Measurements from ENCODE around the gene METTL4. TPM values are rescaled to one million over a fixed set of nuclear protein-coding genes. Genes with fewer than 3 reads are reported as not detected.

The METTL4 gene
- total RNA-seq, 1 experiment from 2014 or later, result 23.9 TPM

DNA sequence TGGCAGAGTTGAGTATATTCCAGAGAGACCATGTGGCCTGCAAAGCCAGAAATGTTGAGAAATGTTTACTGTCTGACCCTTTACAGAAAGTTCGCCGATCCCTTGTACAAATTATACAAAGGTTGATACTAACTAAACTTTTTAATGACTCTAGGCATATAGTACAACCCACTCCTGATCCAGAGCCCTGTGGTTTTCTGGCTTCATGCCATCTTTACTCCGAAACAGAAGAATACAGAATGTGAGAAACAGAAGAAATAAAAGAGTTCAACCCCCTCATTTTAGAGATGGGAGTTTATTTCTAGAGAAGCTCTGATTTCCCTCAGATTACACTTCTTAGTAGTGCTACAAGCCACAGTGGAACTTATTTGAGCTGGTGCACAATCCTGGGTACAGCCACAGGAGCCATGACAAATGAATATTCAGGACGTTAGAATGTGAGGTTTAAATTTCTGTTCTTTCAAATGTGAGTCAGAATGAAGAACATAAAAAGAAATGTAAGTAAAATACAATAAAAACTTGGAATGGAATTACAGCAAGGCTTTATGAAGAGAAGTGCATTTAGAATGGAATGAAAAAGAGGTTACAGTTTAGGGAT, 46.2 kb upstream of the METTL4 start:
- BruUV-seq (replicated peaks), result no TSS peak
- Histone ChIP-seq H3K79me2 (ENCODE audit: low read depth) (no peaks in the 10 kb centered on the region), H3K27me3 (ENCODE audit: insufficient read depth, low read depth) (no peaks in the 10 kb centered on the region), H3K4me3 (no peak overlapping the region), H2AFZ (no peak overlapping the region), H3K9me3 (ENCODE audit: insufficient read depth, low read depth) (no peaks in the 10 kb centered on the region), H3K36me3 (ENCODE audit: low read depth) (peaks cover 28% of the 10 kb centered on the region), H3K4me1 (replicated peaks; ENCODE audit: insufficient read depth) (no peaks in the 10 kb centered on the region), H3K4me2 (no peak overlapping the region), H4K20me1 (ENCODE audit: insufficient read depth) (no peaks in the 10 kb centered on the region), H3K9me2 (ENCODE audit: insufficient read depth) (no peaks in the 10 kb centered on the region), H3K27ac (no peak overlapping the region), H3F3A (ENCODE audit: insufficient read depth, low read depth) (0 out of 2 replicates have a peak, but pooled peaks cover 7% of the 10 kb centered on the region)
- TF ChIP-seq EZH2 (IDR thresholded peaks at IDR 0.05; ENCODE audit: low read depth), result no peak
- TF ChIP-seq, protein P1, sequence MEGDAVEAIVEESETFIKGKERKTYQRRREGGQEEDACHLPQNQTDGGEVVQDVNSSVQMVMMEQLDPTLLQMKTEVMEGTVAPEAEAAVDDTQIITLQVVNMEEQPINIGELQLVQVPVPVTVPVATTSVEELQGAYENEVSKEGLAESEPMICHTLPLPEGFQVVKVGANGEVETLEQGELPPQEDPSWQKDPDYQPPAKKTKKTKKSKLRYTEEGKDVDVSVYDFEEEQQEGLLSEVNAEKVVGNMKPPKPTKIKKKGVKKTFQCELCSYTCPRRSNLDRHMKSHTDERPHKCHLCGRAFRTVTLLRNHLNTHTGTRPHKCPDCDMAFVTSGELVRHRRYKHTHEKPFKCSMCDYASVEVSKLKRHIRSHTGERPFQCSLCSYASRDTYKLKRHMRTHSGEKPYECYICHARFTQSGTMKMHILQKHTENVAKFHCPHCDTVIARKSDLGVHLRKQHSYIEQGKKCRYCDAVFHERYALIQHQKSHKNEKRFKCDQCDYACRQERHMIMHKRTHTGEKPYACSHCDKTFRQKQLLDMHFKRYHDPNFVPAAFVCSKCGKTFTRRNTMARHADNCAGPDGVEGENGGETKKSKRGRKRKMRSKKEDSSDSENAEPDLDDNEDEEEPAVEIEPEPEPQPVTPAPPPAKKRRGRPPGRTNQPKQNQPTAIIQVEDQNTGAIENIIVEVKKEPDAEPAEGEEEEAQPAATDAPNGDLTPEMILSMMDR (conservative IDR thresholded peaks at IDR 0.05), result no peak
- intact Hi-C loops (cut with micrococcal nuclease; ENCODE audit: unreplicated experiment), result no loop called here
- CTCF ChIA-PET, result no interaction called here
- DNase-seq, result no peak
- POLR2A ChIA-PET (ENCODE audit: unreplicated experiment), result no interaction called here

DNA sequence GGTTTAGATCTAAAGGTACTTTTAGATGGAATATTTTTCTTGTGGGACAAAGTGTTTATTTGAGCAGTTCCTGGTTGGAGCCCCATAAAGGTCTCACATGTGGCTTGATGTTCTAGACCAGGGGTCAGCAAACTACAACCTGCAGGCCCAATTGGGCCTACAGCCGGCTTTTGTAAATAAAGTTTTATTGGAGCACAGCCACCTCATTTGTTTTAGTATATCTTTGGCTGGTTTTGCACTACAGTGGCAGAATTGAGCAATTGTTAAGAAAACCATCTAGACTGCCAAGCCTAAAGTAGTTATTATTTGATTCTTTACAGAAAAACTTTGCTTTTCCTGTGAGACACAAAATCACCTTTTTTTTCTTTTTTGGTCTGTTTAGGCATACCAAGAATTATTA, 41.7 kb upstream of the METTL4 start:
- H3K27me3 ChIP-seq (ENCODE audit: insufficient read depth, low read depth), result no peaks in the 10 kb centered on the region
- DNase-seq, result no peak
- H3F3A ChIP-seq (ENCODE audit: insufficient read depth, low read depth), result peaks cover 11% of the 10 kb centered on the region; the same call in 1 of the 2 replicates
- H3K36me3 ChIP-seq (ENCODE audit: low read depth), result peaks cover 33% of the 10 kb centered on the region
- no TSS peak for BruUV-seq (replicated peaks)
- no peaks in the 10 kb centered on the region for H3K4me1 ChIP-seq (replicated peaks; ENCODE audit: insufficient read depth)
- H3K9me3 ChIP-seq (ENCODE audit: insufficient read depth, low read depth), result no peaks in the 10 kb centered on the region
- CTCF ChIA-PET, result no interaction called here
- POLR2A ChIA-PET (ENCODE audit: unreplicated experiment), result no interaction called here
- no peak overlapping the region for H3K4me3 ChIP-seq
- no peak overlapping the region for H3K27ac ChIP-seq
- TF ChIP-seq EZH2 (IDR thresholded peaks at IDR 0.05; ENCODE audit: low read depth), result no peak
- no peaks in the 10 kb centered on the region for H4K20me1 ChIP-seq (ENCODE audit: insufficient read depth)
- H3K79me2 ChIP-seq (ENCODE audit: low read depth), result no peaks in the 10 kb centered on the region
- H2AFZ ChIP-seq, result no peak overlapping the region
- H3K9me2 ChIP-seq (ENCODE audit: insufficient read depth), result no peaks in the 10 kb centered on the region
- intact Hi-C loops (cut with micrococcal nuclease; ENCODE audit: unreplicated experiment), result no loop called here
- no peak overlapping the region for H3K4me2 ChIP-seq

DNA sequence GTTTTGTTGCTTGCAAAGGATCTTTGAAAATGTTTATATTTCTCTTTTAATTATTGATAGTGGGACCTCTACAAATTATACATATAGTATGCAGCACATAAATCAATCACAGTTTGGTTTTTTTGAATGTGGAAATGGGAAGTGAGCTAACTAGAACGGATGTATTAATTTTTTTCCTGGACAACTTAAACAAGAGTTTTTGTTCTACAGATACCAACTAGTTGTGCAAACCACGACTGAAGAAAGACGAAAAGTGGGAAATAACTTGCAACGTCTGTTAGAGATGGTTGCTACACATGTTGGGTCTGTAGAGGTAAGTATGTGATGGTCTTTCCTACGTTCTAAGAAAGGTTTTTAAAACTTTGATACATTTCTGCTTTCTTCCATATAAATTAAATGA, 39.2 kb upstream of the METTL4 start:
- H3K27ac ChIP-seq, result no peak overlapping the region
- H3K4me3 ChIP-seq, result no peak overlapping the region
- intact Hi-C loops (cut with micrococcal nuclease; ENCODE audit: unreplicated experiment), result no loop called here
- peaks cover 16% of the 10 kb centered on the region; the same call in 1 of the 2 replicates for H3F3A ChIP-seq (ENCODE audit: insufficient read depth, low read depth)
- TF ChIP-seq EZH2 (IDR thresholded peaks at IDR 0.05; ENCODE audit: low read depth), result no peak
- TF ChIP-seq, protein P1 (conservative IDR thresholded peaks at IDR 0.05), result no peak
- ChIA-PET POLR2A (ENCODE audit: unreplicated experiment) (no interaction called here), CTCF (no interaction called here)
- peaks cover 11% of the 10 kb centered on the region; the same call in 1 of the 2 replicates for H3K4me1 ChIP-seq (replicated peaks; ENCODE audit: insufficient read depth)
- H3K27me3 ChIP-seq (ENCODE audit: insufficient read depth, low read depth), result no peaks in the 10 kb centered on the region
- BruUV-seq (replicated peaks), result no TSS peak
- H3K79me2 ChIP-seq (ENCODE audit: low read depth), result no peaks in the 10 kb centered on the region
- H2AFZ ChIP-seq, result no peak overlapping the region
- no peak for DNase-seq
- peaks cover 43% of the 10 kb centered on the region for H3K36me3 ChIP-seq (ENCODE audit: low read depth)
- no peaks in the 10 kb centered on the region for H3K9me3 ChIP-seq (ENCODE audit: insufficient read depth, low read depth)
- no peaks in the 10 kb centered on the region for H4K20me1 ChIP-seq (ENCODE audit: insufficient read depth)
- H3K4me2 ChIP-seq, result no peak overlapping the region
- H3K9me2 ChIP-seq (ENCODE audit: insufficient read depth), result no peaks in the 10 kb centered on the region

GRCh38 chr18:2609604-2610003, 38.3 kb upstream of the METTL4 start:
- H2AFZ ChIP-seq, result no peak overlapping the region
- no peaks in the 10 kb centered on the region for H3K27me3 ChIP-seq (ENCODE audit: insufficient read depth, low read depth)
- no peaks in the 10 kb centered on the region for H3K9me2 ChIP-seq (ENCODE audit: insufficient read depth)
- no peak for TF ChIP-seq EZH2 (IDR thresholded peaks at IDR 0.05; ENCODE audit: low read depth)
- TF ChIP-seq, protein P1 (conservative IDR thresholded peaks at IDR 0.05), result no peak
- peaks cover 14% of the 10 kb centered on the region; the same call in 1 of the 2 replicates for H3K4me1 ChIP-seq (replicated peaks; ENCODE audit: insufficient read depth)
- peaks cover 42% of the 10 kb centered on the region for H3K36me3 ChIP-seq (ENCODE audit: low read depth)
- H3K4me2 ChIP-seq, result no peak overlapping the region
- DNase-seq, result no peak
- H4K20me1 ChIP-seq (ENCODE audit: insufficient read depth), result no peaks in the 10 kb centered on the region
- ChIA-PET POLR2A (ENCODE audit: unreplicated experiment) (no interaction called here), CTCF (no interaction called here)
- peaks cover 13% of the 10 kb centered on the region; the same call in 1 of the 2 replicates for H3F3A ChIP-seq (ENCODE audit: insufficient read depth, low read depth)
- H3K79me2 ChIP-seq (ENCODE audit: low read depth), result no peaks in the 10 kb centered on the region
- H3K27ac ChIP-seq, result no peak overlapping the region
- no peaks in the 10 kb centered on the region for H3K9me3 ChIP-seq (ENCODE audit: insufficient read depth, low read depth)
- H3K4me3 ChIP-seq, result no peak overlapping the region
- no TSS peak for BruUV-seq (replicated peaks)
- intact Hi-C loops (cut with micrococcal nuclease; ENCODE audit: unreplicated experiment), result no loop called here

All from PC-9 (cell line).